ENCODE results near the gene AAMP. TPM values are rescaled to one million over a fixed set of nuclear protein-coding genes. Genes with fewer than 3 reads are reported as not detected.

The AAMP gene
- total RNA-seq, 1 donor from 2014 or later: 98.2 TPM

DNA sequence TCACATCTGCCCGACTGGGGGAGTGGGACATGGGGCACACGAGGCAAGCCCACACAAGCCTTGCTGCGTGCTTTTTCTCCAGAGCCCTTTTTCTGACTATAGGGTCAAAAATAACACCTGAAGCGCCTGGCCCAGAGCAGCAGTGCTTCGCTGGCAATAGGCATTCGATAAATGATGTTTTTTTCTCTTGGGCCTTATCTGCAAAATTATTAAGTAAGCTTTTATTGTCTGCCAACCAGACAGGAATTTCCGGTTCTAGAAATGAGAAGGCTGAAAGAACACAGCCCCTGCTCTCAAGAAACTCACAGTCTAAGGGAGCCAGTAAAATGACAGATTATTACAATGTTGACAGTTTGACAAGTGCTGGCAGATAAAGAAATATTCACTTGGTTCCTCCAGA, 25.1 kb upstream of the AAMP start:
- no peak for FAIRE-seq
- no peak for DNase-seq (ENCODE audit: low spot score in 2 of 2)

DNA sequence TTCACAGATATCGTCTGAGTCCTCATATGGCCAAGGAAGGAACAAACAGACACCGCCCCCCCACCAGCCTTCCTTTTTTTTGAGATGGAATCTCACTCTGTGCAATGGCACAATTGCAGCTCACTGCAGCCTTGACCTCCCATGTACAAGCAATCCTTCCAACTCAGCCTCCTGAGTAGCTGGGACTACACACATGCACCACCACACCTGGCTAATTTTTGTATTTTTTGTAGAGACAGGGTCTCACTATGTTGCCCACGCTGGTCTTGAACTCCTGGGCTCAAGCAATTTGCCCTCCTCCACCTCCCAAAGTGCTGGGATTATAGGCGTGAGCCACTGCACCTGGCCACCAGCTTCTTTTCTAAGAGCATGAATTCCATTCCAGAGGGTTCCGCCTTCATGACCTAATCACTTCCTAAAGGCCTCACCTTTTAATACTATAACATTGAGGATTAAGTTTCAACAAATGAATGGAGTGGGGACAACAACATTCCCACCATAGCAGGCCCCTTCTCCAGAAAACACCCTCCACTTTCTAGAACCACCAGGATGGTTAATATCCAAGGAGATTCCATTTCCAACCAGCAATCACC, 24.6 kb upstream of the AAMP start:
- no peak for DNase-seq (ENCODE audit: low spot score in 2 of 2)
- no peak for FAIRE-seq

DNA sequence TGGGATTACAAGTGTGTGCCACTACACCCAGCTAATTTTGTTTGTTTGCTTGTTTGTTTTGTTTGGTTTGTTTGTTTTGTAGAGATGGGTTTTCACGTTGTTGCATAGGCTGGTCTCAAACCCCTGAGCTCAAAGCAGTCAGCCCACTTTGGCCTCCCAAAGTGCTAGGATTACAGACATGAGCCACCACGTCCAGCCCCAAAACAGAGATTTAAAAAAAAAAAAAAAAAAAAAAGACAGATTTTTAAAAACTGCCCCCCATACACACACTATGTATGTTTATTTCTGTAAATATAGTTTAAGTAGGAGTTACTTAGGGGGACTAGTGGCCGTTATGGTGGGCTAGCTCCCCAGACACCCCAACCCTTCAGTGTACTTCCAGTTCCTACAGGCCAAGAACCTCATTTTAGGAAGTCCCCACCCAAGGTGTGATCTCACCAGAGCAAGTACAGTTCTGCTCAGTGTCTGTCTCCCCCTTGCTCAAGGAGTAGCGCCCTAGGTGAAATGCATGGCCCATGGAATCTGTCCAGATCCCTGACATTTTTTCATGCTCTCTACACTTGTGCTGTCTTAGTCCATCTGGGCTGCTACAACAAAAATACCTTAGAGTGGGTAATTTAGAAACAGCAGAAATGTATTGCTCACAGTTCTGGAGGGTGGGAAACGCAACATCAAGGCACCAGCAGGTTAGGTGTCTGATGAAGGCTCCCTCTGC, 23.9 kb upstream of the AAMP start:
- FAIRE-seq (no peak), DNase-seq (ENCODE audit: low spot score in 2 of 2) (no peak)

DNA sequence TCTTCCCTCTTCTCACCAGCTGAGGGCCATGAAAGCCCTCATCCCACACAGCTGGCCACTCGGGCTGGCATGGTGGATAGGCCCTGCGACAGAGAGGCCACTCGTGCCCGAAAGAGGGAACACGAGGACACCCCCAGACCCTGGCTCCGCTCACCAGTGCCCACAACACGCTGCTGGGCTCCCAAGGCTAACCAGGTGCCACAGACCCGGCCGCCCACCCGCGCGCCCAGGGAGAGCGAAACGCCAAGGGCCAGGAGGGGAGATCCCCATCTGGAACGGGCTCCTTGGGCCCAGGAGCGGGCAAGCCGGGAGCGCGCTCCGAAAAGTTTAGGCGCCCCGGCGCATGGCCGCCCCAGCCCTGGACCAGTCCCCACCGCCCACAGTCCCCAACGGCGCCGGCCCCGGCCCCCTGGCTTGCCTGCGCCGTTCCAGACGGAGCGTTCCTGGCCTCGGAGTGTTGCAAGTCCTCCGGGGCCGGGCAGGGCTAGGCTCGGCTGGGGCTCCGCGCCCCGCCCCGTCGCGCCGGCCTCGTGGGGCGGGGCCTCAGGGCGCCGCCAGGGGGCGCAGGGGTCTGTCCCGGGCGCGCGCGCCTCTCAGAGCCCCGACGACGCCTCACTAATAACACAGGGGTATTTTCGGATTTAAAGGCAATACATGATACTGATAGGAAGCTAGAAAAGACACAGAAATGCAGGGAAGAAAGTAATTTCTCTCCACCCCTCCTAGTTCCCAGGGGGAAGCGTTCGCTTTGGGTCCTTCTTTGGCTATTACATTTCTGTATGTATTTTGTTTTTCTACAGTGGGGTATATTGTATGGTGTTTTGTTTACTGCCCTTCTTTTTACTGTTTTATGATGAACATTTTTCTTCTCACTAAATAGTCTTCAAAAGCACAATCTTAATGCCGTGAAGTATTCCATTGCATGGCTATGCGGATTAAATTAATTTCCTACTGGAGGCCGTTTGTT, 22.4 kb upstream of the AAMP start, which contains the start of gene TMBIM1:
TMBIM1 (minus strand) TSS at position 456 of the 967 bp plus-strand sequence. CDS start 10,362 bp downstream, outside the sequence.
- DNase-seq (ENCODE audit: low spot score in 2 of 2): peak; percentile 87 to 92
- no peak for FAIRE-seq

DNA sequence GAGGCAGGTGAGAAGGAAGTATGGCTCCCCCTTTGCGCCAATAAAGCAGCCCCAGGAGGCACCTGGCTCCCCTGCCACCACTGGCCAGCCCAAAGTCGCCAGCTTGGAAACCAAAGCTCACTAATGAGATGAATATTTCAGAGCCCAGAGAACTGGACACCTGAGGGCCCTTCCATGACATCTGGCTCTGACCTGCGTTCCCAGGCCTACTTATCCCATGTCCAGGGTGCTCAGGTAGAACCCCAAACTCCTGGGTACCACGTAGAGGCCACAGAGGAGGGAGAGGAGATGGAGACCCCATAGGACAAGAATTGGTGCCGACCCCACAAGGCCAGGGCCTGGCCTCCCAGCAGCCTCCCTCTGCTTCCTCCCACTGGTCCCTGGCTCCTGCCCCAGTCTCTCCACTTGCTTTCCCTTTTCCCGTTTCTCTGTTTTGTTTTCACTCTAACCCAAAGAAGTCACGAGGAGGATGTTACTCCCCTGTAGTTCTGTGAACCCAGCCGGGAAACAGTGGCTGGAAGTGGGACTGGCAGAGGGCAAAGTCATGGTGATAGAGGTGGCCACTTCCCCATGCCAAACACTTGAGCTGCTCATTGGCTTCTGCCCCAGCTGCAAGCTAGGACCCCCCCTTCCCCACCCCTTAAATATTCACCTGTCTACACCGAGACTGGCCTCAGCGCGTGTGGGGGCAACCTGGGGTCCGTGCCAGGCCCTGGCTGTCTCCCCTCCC, 21.5 kb upstream of the AAMP start:
- FAIRE-seq (no peak), DNase-seq (ENCODE audit: low spot score in 2 of 2) (no peak)

DNA sequence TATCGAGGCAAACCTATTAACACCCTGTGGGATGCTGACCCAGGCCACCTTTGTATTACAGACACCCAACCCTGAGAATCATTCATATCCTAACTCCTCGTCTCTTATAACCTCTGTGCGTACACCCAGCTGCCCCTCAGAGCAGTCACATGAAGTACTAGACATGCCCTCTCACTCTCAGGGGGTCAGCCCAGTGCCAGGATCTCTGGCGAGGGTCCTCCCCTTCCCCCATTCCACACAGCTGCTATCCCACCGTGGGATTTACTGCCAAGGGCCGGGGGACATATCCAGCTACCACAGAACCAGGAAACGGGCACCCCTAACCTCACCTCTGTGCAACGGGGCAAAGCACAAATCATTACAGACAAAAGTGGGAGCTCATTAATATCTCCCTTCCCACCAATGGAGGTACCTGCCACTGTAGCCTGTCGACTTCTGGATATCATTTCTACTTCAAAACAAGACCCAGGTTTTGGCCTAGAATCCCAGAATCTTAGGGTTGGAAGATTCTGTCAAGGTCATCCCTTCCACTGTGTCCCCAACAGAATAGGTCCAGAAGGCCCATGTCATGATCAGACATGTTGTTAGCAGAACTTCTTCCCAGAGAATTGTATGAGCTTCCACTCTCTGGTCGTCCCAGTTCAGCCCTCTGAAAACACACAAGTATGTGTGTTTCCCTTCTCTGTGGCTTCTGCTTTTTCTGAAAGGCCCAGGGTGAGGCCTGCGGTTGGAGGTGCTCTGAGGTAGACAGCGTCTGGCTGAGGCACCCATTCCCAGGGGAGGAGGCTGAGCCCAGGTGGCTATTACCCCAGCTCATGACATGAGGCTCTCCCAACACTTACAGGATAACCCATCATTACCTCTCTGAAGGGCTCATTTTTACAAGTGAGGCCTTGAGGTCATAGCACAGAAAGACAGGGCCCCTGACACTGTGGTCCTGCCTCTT, 20.7 kb upstream of the AAMP start:
- no peak for FAIRE-seq
- no peak for DNase-seq (ENCODE audit: low spot score in 2 of 2)

DNA sequence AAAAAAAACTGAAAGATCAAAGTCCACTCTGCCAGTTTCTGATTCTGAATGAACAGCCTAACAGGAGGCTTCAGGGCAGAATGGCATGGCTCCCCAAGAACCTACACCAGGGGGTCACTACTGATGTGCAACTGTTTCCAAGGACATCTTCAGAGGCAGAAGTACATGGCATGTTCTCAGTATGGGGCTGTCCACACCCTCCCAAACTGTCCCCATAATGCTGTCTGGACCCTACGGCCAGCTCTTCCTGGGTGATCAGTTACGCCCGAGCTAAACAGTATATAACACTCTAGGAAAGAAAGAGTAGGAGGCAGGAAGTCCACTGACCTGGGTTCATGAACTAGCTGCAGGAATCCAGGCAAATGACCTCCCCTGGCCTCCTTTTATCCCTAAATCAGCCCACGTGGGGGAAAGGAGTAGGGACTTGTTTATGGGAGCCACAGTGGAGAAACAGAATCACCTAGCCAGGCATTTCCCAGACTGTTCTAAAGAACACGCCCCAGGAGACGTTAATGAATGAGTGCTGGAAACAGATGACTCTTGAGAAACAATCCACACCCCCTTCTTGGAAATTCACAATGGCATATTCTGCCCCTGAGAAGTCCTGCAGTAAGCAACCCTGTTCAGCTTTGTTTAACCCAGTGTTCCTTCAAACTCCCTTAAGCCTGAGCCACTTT, 19.8 kb upstream of the AAMP start:
- FAIRE-seq: no peak
- DNase-seq (ENCODE audit: low spot score in 2 of 2): no peak

DNA sequence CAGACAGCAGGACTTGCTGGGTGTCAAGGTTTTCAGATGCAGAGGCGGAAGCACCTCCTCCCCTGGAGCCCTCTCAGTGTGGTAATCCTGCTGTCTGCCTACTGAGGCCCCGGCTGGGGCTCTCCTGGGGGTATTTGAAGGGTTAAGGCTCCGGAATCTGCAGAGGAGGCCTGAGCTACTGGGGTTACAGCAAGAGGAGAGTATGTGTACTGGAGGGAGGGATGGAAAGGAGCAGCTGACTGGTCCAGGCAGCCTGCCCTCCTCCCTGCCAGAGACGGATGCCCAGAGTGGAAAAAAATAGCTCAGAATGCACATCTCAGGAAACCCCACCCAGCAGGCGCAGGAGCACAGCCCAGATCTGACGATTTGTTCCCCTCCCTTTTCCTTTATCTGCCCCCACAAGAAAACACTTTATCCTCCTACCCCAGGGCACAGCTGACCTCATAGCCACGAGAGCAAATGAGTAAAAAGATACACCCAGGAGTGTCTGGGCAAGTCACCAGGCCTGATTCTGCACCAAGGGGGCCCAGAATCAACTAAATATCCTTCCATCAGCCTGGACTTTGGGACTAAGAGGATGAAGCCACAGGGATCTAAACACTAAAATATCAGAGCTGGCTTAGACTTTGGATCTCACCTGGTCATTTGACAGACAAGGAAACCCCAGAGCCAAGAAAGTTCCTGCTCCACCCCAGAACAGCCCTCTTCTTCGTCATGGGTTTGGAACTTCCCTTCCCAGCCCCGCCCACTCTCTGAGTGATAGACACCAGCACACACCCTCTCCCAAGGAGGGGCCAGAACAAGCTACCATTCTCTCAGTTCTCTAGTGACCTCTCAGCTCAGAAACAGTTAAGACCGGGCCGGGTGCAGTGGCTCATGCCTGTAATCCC, 16.9 kb upstream of the AAMP start:
- DNase-seq (ENCODE audit: low spot score in 2 of 2) (peak; percentile 75 to 83), FAIRE-seq (no peak)

DNA sequence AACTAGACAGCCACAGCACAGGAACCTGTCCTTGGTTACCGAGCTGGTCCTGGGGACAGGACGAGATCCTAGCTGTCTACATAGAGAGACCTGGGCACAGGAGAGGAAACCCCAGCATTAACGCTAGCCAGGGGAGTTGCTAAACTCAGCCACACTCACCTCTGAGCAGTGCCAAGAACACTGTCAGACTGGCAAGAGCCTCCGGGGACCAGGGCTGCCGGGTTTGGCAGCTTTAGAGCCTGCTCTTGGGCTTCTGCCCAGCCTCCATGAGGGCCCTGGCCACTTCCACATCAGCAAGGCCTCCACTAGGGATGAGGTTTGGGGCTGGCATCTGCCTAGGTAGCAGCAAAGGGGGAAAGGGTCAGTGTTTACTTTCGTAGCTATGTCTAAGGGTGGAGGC, 15.7 kb upstream of the AAMP start:
- DNase-seq (ENCODE audit: low spot score in 2 of 2): no peak
- FAIRE-seq: no peak

DNA sequence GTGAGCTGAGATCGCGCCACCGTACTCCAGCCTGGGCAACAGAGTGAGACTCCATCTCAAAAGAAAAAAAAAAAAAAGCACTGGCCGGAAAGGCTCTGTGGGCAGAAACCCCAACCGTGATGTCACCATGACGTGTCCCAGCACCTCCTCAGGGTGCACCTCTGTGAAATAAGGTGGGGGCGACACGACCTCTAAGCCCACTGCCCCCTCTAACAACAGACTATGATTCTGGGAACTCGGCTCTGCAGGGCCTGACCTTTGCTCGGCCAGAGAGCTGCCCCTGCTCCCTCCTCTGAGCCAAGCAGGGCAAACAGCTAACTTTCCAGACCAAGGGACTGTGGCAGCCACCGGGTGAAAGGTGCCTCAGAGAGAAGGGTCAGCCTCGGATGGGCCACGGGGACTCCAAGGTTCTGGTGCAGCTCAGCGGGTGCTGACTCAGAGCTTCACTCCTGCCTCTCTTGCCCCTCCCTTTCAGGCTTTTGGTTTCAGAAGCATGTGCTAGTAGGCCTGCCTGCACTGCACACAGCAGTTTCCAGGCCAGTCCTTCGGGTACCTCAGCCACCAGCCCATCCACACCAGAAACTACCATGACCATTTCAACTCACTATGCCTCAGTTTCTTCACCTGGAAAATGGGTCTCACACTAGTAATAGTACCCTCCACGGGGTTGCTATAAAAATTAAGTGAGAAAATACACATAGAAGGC, 14.3 kb upstream of the AAMP start:
- FAIRE-seq (no peak), DNase-seq (ENCODE audit: low spot score in 2 of 2) (no peak)

DNA sequence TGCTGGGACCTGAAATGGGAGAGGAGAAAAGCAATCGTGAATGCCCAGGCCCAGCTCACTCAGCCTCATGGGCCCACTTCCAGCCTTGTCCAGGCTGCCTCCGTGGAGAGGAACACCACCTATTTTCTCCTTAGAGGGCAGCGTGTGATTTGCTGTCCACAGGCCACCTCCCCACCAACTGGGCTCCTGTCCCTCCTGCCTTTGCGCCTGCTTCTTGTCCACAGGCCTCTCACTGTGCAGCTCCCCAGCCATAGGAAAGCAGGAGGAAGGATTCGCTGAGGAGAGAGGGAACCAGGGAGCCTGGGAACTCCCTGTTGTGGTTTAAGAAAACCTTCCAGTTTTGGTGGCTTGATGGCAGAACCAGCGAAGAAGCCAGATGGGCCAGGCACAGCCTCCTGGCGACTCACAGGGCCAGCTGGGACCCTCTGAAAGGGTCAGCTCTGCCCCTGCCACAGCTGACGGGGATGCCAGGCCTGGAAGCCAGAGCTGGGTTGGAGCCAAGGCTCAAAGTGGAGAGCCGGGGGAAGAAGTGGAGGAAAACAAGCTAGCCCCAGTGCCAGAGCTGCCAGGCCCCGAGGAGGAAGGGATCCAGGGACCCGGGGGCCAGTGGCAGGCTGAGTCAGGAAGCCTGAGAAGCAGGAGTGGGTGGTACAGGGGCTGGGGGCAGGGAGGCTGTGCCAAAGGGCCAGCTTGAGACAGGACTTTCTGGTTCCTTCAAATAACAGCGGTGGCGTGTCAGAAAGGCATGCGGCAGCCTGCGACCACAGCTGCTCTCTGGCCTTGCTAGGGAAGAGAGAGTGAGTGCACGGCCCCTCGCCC, 12.4 kb upstream of the AAMP start:
- no peak for FAIRE-seq

DNA sequence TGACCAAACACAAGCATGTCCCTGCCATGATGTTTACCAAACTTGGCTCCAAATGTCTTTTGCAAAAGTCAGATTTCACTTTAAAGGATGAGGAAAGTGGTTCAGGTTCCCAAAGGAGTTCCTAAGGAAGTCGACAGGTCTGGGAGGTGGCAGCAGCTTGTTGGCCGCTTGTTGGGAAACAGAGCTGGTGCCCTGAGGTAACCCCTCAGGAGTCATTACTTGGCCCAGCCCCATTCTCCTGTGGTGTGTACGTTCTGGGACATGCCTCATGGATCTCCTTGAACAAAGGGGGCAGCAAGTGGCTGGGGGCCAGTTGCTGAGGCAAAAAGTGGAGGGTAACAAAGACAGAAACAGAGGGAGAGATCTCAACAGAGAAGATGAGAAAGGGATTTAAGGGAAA, 11.5 kb upstream of the AAMP start:
- DNase-seq (ENCODE audit: low spot score in 2 of 2) (no peak), FAIRE-seq (no peak)

More for the DNA sequence above, 12.4 kb upstream of the AAMP start:
- DNase-seq (ENCODE audit: low spot score in 2 of 2): no peak

DNA sequence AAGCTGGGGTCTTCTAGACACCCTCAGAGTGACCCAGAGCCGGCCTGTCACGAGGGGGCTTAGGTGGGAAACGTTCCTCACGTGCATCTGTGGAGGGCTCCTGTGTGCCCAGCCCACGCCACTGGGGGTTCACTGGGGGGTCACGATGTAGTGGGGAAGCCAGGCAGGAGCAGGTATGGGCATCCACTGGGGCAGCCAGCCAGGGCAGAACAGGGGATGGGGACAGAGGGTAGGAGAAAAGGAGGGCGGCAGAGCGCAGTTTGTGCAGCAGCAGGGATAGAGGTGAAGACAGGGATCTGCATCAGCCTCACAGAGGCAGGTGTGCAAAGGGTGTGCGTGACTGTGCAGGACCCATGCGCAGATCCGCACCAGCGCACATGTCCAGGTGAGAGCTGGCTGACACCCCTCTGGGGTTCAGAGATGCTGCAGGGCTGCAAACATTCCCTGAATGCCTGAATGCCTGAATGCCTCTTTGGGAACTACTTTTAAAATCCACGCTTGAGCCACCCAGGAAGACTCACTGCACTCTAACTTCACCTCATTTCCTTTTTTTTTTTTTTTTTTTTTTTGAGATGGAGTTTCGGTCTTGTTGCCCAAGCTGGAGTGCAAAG, 10.4 kb upstream of the AAMP start:
- FAIRE-seq (no peak), DNase-seq (ENCODE audit: low spot score in 2 of 2) (no peak)

DNA sequence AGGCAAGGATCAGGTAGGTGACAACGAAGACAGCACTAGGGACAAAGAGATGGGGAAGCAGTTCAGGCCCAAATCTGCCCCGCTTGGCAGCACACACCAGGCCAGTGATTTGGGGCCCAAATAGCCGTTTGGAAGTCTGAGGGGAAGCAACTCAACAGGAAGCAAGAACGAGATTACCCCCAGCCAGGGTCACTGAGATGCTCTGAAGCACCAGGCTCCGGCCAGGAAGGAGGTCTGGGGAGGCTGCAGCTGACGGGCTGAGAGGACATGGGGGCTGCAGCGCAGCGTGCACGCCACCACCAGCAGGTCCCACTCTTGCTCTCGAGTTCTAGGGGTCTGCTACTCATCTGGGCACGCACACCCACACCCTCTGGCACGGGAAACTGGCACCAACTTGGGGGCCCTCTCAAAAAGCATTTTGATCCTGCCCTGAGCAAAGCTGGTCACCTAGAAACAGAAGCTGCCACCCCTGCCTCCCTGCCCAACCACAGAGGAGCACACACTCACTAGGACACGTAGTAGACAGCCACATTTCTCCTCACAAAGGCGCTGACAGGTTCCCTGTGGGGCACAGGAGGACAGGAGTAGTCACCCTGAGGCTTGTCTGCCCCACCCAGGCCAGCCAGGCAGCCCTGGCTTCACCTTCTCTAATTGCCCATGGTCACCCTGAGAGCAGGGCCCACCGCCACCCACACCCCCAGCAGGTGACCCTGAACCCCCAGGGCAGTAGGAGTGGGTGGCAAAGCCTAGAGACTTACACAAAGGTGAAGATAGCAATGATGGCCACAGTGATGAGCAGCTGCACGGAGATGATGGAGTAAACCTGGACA, 8.8 kb upstream of the AAMP start:
- FAIRE-seq: no peak

DNA sequence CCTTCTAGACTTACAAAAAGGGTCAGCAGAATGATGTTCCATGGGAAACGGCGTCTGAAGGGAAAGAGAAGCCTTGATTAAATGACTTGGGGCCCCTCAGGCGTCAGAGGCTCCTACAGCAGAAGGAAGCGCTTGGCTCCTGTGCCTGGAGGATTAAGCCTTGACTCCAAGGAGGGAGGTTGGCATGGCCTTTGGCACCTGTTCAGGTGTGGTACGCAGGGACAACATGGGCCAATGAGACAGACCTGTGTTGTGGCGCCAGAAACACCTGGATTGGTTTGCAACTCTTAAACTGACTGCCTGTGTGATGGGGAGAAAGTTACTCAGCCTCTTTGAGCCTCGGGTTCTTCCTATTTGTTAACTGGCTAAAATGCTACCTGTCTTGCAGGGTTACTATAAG, 8.0 kb upstream of the AAMP start:
- DNase-seq (ENCODE audit: low spot score in 2 of 2) (no peak), FAIRE-seq (no peak)

More for the DNA sequence above, 8.8 kb upstream of the AAMP start:
- no peak for DNase-seq (ENCODE audit: low spot score in 2 of 2)

Measured in frontal cortex (tissue), 4 donors.